Measurements from ENCODE around the gene HES1.

GRCh38 chr3:194185221-194185620 is 49.3 kb downstream of the HES1 start:
- no peak for TF ChIP-seq CTCF (IDR thresholded peaks at IDR 0.05; ENCODE audit: poor library complexity, severe bottlenecking)
- no peak for TF ChIP-seq POLR2AphosphoS5 (IDR thresholded peaks at IDR 0.05)
- TF ChIP-seq EP300 (conservative IDR thresholded peaks at IDR 0.05; ENCODE audit: poor library complexity, severe bottlenecking): no peak

All from neural cell (in vitro differentiated cells).